ENCODE data around the gene TICRR. TPM values are rescaled to one million over a fixed set of nuclear protein-coding genes. Genes with fewer than 3 reads are reported as not detected.

The TICRR gene
- total RNA-seq, 4 donors from 2014 or later = not detected

- Histone ChIP-seq H3K27me3 (no peaks in the 10 kb centered on the region), H3K4me3 (no peak overlapping the region), H3K9me3 (no peaks in the 10 kb centered on the region), H3K4me1 (peaks cover 28 to 32% of the 10 kb centered on the region in 2 donors), H3K27ac (no peak overlapping the region), H3K36me3 (no peaks in the 10 kb centered on the region)
- intact Hi-C loops (cut with DNase I; ENCODE audit: low total_unique reads) (no loop called here), in situ Hi-C loops (cut with MboI; ENCODE audit: low sequenced_read_pairs in 4 of 4) (no loop called here)
- DNase-seq = no peak
- TF ChIP-seq, protein P1, sequence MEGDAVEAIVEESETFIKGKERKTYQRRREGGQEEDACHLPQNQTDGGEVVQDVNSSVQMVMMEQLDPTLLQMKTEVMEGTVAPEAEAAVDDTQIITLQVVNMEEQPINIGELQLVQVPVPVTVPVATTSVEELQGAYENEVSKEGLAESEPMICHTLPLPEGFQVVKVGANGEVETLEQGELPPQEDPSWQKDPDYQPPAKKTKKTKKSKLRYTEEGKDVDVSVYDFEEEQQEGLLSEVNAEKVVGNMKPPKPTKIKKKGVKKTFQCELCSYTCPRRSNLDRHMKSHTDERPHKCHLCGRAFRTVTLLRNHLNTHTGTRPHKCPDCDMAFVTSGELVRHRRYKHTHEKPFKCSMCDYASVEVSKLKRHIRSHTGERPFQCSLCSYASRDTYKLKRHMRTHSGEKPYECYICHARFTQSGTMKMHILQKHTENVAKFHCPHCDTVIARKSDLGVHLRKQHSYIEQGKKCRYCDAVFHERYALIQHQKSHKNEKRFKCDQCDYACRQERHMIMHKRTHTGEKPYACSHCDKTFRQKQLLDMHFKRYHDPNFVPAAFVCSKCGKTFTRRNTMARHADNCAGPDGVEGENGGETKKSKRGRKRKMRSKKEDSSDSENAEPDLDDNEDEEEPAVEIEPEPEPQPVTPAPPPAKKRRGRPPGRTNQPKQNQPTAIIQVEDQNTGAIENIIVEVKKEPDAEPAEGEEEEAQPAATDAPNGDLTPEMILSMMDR (IDR thresholded peaks at IDR 0.05 in 4 of 5, conservative IDR thresholded peaks at IDR 0.05 in 1 of 5) = no peak
- no peak for TF ChIP-seq POLR2A (IDR thresholded peaks at IDR 0.05)
- ATAC-seq = no peak
Observed at GRCh38 chr15:89677381-89677780, 102.1 kb downstream of the TICRR start.

Other genes with a start within 250 kb of the TICRR start
- gene POLG, start 240.6 kb upstream of the TICRR start, total RNA-seq = 10 to 100 TPM; 50.9 to 81.9 (median 61.4) TPM
- gene RHCG, start 78.9 kb upstream of the TICRR start, total RNA-seq = not detected
- under 1 TPM; 0.19 to 0.66 (median 0.61) TPM for gene KIF7, start 80.0 kb downstream of the TICRR start, total RNA-seq
- 10 to 100 TPM in 1 of 4 donors, 1 to 10 TPM in 3; 1.8 to 17.9 (median 6.3) TPM for gene PLIN1, start 103.9 kb downstream of the TICRR start, total RNA-seq
- 10 to 100 TPM; 10.0 to 46.4 (median 21.8) TPM for gene PEX11A, start 115.3 kb downstream of the TICRR start, total RNA-seq
- not detected for gene WDR93, start 115.3 kb downstream of the TICRR start, total RNA-seq
- gene MESP1, start 175.8 kb downstream of the TICRR start, total RNA-seq = 10 to 100 TPM in 1 of 4 donors, 1 to 10 TPM in 3; 5.3 to 12.6 (median 6.1) TPM
- gene MESP2, start 200.9 kb downstream of the TICRR start, total RNA-seq = not detected
- 1 to 10 TPM; 3.4 to 7.6 (median 5.1) TPM for gene ANPEP, start 239.4 kb downstream of the TICRR start, total RNA-seq